GM18526 (cell line): Measurements from ENCODE around the gene TNFRSF8.

ENCODE experiments used
- POLR2A ChIP-seq: IDR thresholded peaks from 3 replicates; pipeline ENCODE4 v1.6.1; 2011; ENCODE audit not compliant: insufficient read length; ENCODE audit errors: extremely low read depth

TNFRSF8 gene

DNA sequence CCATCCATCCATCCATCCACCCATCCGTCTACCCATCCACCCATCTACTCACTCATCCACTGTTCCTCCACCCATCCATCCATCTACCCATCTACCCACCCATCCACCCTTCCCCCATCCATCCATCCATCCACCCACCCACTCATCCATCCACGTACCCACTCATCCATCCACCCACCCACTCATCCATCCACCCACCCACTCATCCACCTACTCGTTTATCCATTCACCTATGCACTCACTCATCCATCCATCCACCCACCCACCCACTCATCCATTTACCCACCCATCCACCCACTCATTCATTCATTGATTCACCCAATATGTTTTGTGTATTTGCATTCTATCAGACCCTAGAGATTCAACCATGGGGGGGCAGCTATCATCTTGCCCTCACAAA is 27.2 kb downstream of the TNFRSF8 start:
- no peak for TF ChIP-seq POLR2A

DNA sequence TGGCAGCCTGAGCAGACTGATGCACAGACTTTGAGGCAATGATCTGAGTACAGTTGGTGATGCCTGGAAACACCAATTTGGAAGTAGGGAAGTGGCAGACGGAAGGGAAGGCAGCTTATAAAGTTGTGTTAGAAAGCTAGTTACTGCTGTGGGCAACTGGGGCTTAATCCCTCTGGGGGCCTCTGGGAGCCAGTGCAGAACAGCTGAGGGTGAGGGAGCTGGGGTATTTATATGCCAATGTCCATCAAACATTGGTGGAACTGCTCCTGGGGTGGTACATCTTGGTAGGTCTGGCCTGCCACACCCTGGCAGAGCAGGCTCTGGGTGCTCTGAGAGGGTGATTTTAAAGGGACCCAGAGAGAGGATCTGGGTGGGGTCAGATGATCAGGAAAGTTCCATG is 28.1 kb downstream of the TNFRSF8 start:
- TF ChIP-seq POLR2A = no peak

DNA sequence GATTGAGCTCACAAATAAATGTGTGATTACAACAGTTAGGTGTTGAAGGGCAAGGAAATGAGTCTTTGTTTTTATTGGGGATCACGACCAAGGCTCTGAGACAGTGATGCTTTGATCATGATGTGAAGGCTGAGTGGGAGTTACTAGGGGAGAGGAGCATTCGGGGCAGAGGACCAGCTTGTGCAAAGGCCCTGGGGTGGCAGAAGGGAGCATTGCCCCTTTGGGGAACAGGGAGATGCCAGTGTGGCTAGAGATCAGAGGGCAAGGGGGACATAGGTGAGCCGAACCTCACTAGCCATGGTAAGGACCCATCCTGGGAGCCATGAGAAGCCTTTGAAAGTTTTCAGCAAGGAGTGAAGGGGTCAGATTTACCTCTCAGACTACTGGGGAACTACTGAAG is 31.1 kb downstream of the TNFRSF8 start:
- no peak for TF ChIP-seq POLR2A

DNA sequence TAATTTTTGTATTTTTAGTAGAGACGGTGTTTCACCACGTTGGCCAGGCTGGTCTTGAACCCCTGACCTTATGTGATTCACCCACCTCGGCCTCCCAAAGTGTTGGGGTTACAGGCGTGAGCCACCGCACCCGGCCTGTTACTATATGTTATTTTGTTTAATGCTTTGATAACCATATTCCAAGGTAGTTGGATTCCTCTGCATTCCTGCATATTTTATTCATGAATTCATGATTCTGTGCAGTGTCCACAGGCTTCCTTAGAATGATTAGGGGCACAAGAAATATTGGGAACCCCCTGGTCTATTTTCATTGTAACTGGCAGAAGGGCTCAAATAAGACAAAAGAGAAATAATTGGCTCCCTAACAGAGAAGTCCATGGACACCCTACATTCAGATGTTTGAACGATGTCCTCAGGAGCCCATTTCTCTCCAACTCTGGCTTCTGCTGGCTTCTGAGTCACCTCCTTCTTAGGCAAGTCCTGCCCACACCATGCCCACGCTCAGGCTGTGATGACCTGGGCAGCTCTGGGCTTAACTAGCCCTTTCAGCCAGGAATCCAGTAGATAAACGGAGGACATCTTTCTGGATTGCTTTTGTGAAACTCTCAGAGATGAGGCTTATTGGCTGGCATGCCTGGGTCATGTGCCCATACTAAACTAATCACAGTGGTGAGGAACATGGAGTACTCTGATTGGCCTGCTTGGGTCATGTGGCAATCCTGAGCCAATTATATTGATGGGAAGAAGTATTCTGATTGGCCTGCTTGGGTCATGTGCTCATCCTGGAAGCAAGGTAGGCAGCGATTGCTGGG is 32.6 kb downstream of the TNFRSF8 start:
- TF ChIP-seq POLR2A = no peak

DNA sequence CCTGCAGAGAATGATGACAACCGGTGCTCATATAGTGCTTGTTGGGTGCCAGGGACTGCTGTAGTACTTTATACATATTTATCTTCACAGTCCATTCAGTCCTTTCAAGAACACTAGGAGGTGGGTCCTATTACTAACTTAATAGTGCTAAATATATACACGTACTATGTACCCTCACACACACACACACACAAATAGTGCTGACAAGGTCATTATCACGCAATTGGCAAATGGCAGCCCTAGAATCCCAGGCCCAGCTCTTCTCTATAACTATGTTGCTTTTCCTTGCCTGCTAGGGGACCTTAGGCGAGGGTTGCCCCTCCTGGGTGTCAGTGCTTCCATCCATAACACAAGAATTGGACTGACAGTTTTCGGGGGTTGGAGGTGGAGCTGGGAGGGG is 33.5 kb downstream of the TNFRSF8 start:
- TF ChIP-seq POLR2A = no peak

DNA sequence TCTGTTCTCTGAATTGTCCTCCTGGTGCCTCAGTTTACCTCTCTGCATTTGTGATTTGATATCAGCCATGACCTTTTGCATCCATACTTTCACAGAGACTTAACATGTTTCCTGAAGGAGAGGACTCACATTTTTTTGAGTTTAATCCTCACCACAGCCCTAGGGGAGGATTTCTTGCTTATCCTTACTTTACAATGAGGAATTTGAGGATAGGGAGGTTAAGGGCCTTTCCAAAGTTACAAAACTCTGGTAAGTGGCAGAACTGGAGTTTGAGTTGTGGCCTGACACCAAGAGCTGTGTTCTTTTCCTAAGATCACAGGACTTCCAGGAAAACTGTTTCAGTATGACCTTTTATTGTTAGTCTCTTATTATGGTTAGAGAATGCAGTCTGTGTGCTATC is 34.2 kb downstream of the TNFRSF8 start:
- TF ChIP-seq POLR2A = no peak

DNA sequence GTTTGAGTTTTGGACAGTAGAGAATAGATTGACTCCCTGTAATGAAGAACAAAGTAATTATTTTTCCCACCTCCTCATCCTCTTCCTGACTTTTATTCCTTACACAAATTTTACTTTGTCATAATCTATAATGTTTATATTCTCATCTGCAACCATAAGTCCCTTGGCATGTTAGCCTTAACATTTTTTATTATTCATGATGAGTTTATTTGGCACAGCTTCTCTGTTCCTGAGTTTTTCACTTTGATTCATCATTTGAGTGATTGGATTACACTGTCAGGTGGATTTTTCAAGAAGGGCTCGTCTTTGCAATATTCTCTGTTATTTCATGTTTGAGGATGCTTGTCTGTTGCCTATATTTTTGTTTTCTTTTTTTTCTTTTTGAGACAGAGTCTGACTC is 35.7 kb downstream of the TNFRSF8 start:
- TF ChIP-seq POLR2A = no peak

DNA sequence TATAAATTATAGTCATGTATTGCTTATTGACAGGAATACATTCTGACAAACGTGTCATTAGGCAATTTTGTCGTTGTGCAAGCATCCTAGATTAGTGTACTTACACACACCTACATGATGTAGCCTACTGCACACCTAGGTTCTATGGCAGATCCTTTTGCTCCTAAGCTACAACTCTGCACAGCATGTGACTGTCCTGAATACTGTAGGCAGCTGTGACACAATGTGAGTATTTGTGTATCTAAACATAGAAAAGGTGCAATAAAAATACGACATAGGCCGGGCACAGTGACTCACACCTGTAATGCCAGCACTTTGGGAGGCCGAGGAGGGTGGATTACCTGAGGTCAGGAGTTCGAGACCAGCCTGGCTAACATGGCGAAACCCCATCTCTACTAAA is 36.5 kb downstream of the TNFRSF8 start:
- no peak for TF ChIP-seq POLR2A

DNA sequence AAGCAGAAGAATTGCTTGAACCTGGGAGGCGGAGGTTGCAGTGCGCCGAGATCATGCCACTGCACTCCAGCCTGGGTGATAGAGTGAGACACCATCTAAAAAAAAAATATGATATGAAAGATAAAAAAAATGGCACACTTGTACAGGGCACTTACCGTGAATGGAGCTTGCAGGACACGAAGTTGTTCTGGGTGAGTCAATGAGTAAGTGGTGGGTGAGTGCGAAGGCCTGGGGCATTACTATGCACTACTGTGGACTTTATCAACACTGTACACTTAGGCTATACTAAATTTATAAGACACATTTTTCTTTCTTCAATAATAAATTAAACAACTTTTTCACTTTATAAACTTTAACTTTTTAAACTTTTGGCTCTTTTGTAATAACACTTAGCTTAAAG is 37.0 kb downstream of the TNFRSF8 start:
- no peak for TF ChIP-seq POLR2A

DNA sequence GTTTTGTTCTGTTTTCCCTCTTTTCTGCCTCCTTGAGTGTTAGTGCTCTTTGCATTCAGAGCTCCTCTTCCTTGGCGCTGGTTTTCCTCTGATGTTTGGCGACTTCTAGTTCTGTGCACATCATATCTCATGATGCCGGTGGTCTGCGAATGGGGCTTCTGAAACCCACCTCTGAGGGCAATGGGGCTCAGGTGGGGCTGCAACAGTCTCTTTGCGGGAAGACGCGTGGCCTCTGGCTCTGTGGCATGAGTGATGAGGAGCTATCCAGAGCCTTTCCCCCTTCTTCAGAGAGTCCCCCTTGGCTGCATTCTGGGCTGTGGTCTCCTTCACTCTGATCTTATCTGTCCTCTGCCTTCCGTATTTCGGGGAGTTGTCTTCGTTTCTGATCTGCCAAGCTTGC is 39.0 kb downstream of the TNFRSF8 start:
- TF ChIP-seq POLR2A = no peak

DNA sequence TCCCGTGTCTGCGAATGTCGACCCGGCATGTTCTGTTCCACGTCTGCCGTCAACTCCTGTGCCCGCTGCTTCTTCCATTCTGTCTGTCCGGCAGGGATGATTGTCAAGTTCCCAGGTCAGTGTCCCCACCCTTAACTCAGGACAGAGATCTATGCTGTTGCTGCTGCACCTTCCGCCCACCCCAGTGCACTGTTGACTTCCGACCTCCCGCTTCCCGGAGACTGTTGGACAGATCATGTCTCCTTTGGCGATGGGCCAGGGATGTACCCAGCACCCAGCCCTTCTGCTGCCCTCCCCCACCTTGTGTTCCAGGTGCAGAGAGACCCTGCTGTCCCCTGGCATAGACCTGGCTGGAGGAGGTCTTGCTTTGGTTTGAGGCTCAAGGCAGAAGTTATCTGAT is 41.3 kb downstream of the TNFRSF8 start:
- TF ChIP-seq POLR2A = no peak

DNA sequence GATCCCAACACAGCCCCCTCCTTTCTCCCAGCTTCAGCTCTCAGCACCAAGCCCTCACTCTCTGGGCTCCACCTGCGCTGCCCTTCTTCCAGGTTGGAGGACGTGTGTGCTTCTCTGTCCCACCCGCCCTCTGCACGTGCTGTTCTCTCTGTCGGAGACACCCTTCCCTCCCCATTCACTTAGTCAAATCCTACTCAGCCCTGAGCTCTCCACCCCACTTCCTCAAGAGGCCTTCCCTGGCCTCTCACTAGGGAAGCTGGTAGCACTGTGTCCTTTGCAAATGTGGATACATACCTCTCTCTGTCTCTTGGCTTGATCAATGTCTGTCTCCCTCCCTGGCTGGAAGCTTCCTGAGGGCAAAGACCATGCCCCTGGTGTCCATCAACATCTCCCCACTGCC is 43.0 kb downstream of the TNFRSF8 start:
- TF ChIP-seq POLR2A = no peak

DNA sequence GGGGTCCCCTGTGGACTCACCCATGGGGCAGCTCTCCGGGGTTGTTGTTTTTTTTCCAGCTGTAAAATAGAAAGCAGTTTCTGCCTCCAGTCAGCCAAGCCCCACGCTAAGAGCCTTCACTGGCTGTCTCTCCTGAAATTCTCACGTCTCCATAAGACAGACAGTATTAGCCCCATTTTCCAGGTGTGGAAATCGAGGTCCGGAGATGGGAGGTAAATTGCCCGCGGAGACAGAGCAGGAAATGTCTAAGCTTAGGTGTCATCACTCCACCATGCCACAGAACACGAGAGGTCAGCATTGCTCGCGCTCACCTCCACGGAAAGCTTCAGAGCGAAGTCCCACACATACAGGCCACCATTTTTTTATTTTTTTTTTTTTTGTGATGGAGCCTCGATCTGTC is 44.6 kb downstream of the TNFRSF8 start:
- TF ChIP-seq POLR2A = no peak

DNA sequence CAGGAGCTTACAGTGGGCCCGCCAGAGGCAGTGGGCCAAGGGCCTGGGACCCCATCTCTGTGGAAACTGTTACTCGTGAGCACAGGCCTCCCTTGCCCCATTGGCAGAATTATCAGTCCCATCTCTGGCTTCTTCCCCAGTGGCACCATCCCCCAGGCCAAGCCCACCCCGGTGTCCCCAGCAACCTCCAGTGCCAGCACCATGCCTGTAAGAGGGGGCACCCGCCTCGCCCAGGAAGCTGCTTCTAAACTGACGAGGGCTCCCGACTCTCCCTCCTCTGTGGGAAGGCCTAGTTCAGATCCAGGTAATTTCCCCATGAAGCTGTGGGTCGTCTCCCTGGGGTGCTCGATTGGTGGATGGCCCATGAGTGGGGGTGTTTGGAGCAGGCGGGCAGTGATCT is 46.8 kb downstream of the TNFRSF8 start:
- TF ChIP-seq POLR2A = no peak

DNA sequence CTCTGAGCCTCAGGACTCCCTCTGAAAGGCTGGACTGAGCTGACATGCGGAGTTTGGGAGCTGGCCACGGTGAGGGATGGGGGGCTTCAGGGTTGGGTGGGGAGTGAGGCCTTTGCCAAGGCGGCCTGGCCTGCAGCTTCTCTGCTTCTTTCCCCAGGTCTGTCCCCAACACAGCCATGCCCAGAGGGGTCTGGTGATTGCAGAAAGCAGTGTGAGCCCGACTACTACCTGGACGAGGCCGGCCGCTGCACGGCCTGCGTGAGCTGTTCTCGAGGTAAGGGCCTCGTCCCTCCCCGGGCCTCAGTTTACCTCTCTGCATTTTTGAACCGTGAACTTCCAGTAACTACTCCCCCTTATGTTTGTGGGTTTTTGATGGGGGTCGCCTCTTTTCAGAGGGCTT is 48.6 kb downstream of the TNFRSF8 start:
- TF ChIP-seq POLR2A = no peak

DNA sequence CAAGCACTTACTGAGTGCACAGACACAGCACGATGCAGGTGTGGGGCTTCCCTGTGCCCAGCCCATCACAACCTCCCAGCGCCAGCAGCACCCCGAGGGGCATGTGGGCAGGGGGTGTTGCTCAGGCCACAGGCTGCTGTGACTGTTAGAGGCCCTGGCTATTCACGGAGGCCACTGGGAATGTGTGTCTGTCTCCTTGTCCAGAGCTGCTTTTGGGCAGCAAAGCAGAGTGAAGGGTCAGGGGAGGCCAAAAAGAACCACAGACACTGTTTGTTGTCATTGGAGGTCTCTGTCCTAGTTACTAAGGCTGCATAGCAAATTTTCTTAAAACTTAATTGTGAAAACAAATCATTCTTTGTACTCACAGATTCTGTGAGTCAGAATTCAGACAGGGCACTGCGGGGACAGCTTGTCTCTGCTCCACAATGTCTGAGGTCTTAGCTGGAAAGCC is 49.6 kb downstream of the TNFRSF8 start:
- no peak for TF ChIP-seq POLR2A
